COLO668 (cell line): ENCODE measurements around the gene LEPR.
"Not testable (repeated sequence)": the region's sequence is repeated elsewhere in the genome, so short reads cannot be mapped to it uniquely, and the experiment has no call there.

Experiments used
- DNase-seq: peaks from one replicate; lab custom pipeline; 2025; ENCODE audit not compliant: unreplicated experiment; lab: John Stamatoyannopoulos, UW

The LEPR gene

GRCh38 chr1:65420590-65421350 is at the start of gene LEPR, which contains the start of gene LEPROT:
TSS of gene LEPR (plus strand) at chr1:65420668. CDS start at chr1:65565566, 144,898 bp downstream.
TSS of gene LEPROT (plus strand) at chr1:65420668. CDS start at chr1:65420725, 57 bp downstream.
- no peak for DNase-seq

- DNase-seq: no peak
These were observed 48.9 kb upstream of the LEPR start for GRCh38 chr1:65371544-65371943.

- no peak for DNase-seq
These were observed 47.9 kb upstream of the LEPR start for GRCh38 chr1:65372557-65372956.

GRCh38 chr1:65377496-65378246 is 42.8 kb upstream of the LEPR start:
- DNase-seq: no peak

GRCh38 chr1:65378247-65378946 is 42.1 kb upstream of the LEPR start:
- no peak for DNase-seq

GRCh38 chr1:65384426-65384825 is 36.0 kb upstream of the LEPR start:
- not testable (repeated sequence) for DNase-seq

GRCh38 chr1:65386439-65386838 is 34.0 kb upstream of the LEPR start:
- DNase-seq: no peak

- DNase-seq: no peak
These were observed 32.6 kb upstream of the LEPR start for GRCh38 chr1:65387821-65388220.

GRCh38 chr1:65388908-65389695 is 31.4 kb upstream of the LEPR start:
- DNase-seq: no peak

- no peak for DNase-seq
These were observed 28.0 kb upstream of the LEPR start for GRCh38 chr1:65392497-65392896.

GRCh38 chr1:65393347-65393746 is 27.1 kb upstream of the LEPR start:
- DNase-seq: no peak

- DNase-seq: no peak
These were observed 26.5 kb upstream of the LEPR start for GRCh38 chr1:65393928-65394327.

- no peak for DNase-seq
These were observed 24.4 kb upstream of the LEPR start for GRCh38 chr1:65395887-65396612.

GRCh38 chr1:65398083-65398482 is 22.4 kb upstream of the LEPR start:
- DNase-seq: no peak

- no peak for DNase-seq
These were observed 21.5 kb upstream of the LEPR start for GRCh38 chr1:65399003-65399402.

- DNase-seq: no peak
These were observed 18.9 kb upstream of the LEPR start for GRCh38 chr1:65401612-65402011.

- DNase-seq: no peak
These were observed 15.5 kb upstream of the LEPR start for GRCh38 chr1:65404941-65405340.

- DNase-seq: no peak
These were observed 12.6 kb upstream of the LEPR start for GRCh38 chr1:65407877-65408276.

GRCh38 chr1:65409314-65409713 is 11.2 kb upstream of the LEPR start:
- no peak for DNase-seq

- DNase-seq: no peak
These were observed 10.6 kb upstream of the LEPR start for GRCh38 chr1:65409816-65410326.
